ENCODE data around the gene CDH4.
"Not testable (repeated sequence)": the region's sequence is repeated elsewhere in the genome, so short reads cannot be mapped to it uniquely, and the experiment has no call there.

Gene CDH4

DNA sequence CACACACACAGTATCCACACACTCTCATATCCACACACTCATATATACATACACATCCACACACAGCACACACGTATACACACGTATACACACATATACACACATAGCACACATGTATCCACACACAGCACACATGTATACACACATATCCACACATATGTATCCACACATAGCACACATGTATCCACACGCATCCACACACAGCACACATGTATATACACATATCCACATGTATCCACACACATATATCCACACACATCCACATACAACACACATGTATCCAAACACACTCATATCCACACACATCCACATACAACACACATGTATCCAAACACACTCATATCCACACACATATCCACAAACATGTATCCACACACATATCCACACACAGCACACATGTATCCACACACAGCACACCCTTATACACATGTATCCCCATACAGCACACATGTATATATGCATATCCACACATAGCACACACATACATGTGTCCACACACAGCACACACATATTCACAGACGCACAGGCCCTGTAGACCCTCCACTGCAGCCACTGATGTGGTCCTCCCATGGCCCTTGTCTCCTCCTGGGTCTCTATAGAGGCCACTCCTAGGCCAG lies 172.1 kb downstream of the CDH4 start:
- DNase-seq = no peak

DNA sequence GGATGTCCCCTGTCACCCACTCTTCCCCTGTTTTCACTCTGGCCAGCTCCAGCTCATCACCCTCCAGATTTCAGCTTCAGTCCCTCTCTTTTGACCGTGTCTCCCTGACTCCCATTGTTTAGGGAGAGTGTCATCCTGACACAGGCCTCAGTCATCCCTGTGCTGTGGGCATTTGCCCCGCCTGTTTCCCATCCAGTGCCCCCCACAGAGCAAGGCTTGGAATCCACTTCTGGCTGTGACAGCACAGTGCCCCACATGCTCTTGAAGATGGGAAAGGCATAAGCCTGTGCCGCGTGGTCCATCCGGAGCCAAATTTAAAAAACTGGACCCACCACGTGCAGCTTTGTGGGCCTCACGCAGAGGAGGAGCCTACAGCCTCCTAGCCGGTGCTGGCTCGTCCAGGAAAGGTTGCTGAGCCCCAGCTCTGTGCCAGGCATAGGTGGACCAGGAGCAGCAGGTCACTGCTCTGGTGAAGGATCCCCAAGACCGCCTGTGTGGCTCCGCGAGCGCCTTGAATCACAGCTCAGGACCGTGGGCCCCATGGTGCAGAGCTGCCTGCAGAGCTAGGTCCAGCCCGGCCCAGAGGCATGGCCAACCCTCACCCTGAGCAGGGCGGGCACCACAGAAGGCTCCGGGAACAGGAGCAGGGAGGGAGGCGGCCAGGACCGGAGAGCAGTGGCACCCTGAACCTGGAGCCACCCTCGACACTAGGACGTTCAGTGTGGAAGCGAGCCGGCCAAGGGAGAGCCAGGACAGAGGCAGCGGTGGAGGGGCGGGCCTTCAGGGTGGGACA lies 172.8 kb downstream of the CDH4 start:
- no peak for DNase-seq

DNA sequence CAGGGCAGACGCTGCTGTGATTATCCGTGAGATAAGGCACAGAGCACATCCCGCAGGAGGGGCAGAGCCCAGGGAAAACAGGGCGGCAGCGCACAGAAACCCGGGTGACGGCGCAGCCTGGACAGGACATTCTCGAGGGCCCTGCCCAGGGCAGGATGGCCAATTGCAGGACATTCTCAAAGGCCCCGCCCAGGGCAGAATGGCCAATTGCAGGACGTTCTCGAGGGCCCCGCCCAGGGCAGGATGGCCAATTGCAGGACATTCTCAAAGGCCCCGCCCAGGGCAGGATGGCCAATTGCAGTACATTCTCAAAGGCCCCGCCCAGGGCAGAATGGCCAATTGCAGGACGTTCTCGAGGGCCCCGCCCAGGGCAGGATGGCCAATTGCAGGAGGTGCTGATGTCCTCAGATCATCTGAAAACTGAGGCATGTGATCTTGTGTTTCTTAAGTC lies 173.5 kb downstream of the CDH4 start:
- not testable (repeated sequence) for DNase-seq

DNA sequence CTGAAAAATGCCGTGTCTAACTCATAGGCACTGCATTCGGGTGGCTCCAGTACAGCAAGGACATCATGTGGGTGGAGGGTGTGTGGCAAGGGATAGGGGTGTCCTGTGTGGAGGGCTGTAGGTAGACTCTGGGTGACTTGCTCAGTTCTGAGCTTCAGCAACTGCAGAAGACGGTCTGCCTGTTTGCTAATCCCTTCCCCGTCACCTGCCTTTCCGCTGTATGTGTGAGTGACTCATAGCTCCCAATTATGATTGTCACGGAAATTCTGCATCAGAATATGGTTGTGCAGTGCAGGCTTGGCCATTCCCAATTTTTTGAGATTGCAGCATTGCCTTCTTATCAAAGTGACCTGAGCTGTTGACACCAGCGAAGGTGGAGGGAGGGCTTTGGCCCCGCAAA lies 174.3 kb downstream of the CDH4 start:
- no peak for DNase-seq

DNA sequence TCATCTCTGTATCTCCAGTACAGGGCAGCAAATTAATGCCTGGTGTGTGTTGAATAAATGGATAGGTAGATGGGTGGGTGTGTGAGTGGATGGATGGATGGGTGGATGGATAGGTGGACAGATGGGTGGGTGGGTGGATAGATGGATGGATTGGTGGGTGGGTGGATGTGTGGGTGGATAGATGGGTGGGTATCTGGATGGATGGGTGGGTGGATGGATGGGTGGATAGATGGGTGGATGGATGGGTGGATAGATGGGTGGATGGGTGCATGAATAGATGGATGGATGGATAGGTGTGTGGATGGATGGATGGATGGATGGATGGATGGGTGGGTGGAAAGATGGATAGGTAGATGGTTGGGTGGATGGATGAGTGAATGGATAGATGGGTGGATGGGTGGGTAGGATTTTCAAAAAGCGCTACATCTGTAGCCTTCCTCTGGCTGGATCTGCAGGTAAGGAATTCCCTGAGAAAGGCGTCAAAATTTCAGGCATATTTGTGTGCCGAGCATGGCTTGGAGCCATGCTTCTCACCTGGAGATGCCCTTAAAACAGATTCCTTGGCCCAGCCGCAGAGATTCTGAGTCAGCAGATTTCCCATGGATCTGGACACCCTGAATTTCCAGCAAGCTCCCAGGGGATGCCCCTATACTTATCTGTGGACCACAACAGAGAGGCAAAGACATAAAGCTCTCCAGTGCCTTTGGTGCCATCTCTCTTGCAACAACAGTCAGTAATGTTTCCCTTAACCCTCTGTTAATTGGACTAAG lies 177.6 kb downstream of the CDH4 start:
- DNase-seq = no peak

- DNase-seq = no peak
These were observed 178.2 kb downstream of the CDH4 start for GRCh38 chr20:61430228-61430624.

GRCh38 chr20:61433176-61433575 lies 181.1 kb downstream of the CDH4 start:
- no peak for DNase-seq

- no peak for DNase-seq
These were observed 181.8 kb downstream of the CDH4 start for GRCh38 chr20:61433816-61434215.

DNA sequence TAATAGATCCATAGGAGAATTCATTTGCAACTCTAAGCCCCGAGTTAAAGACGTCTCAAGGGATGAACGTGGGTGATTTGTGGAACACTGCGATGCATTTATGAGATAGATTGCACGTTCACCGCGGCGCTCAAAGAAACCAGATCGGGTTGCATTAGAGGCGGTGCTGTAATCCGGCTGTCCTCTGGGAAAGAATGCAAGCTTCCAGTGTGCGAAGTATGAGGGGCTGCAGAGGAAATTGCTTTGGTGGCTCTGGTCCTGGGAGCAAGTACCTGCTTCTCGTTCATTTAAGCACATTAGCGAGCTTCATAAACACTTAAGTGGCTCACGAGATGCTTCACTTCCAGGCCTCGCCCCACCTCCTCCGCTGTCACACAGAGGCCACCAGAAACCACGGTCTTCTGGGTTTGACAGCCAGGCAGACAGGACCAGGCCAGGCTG lies 182.3 kb downstream of the CDH4 start:
- DNase-seq = no peak

- no peak for DNase-seq
These were observed 183.2 kb downstream of the CDH4 start for GRCh38 chr20:61435184-61435822.

DNA sequence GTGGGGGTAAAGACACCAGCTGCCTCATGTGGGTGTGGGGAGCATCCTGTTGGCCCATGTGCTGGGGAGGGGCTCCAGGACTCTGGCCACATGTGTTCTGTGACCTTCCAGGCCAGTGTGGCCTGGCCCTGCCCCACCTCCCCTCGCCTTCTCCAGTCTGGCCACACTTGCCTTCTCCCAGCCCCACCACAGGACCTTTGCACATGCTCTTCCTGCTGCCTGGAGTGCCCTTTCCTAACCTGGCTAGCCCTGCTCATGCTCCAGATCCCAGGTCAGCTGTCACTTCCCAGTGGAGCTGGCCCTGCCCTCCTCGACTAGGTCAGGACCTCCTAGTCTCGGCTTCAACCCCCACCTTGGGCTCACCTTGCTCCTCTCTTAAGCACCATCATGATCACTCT lies 183.8 kb downstream of the CDH4 start:
- no peak for DNase-seq

DNA sequence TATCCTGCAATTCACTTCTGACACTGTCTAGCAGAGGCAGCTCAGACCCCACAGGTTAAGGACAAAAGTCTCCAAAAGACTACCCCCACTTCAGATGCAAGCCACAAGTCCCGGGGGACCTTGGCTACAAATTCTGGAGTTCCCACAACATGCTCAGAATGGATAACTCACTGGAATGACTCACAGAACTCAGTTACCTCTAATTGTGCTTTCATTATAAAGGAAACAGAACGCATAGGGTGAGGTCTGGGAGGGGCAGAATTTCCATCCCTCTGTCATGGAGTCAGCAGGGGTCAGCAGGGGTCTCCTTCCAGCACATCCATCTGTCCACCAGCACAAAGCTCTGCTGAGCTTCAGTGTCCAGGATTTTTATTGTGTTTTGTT lies 184.2 kb downstream of the CDH4 start:
- DNase-seq = no peak

DNA sequence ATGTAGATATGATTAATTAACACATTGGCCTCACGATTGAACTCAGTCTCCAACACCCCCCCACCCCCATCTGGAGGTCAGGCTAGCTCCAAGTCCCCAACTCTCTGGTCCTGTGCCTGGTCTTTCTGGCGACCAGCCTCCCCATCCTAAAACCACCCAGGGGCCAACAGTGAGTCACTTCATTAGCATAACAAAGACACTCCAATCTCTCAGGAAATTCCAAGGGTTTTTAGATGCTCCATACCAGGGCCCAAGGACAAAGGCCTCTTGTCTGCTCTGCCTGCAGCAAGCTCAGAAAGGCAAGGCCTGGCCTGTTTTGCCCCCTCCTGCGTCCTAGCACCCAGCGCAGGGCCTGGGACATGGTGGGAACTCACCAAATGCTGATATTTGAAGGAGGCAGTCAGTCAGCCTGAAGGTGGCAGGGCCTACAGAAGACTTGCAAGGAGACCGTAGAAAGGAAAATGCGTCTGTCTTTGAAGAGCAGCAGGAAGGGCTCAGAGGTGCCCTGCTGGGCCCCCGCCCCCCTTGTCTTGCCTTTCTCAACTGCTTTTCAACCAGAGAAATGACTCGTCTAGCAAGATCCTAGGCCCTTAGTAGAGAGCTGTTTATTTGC lies 184.7 kb downstream of the CDH4 start:
- no peak for DNase-seq

GRCh38 chr20:61437280-61438206 lies 185.5 kb downstream of the CDH4 start:
- DNase-seq = no peak

DNA sequence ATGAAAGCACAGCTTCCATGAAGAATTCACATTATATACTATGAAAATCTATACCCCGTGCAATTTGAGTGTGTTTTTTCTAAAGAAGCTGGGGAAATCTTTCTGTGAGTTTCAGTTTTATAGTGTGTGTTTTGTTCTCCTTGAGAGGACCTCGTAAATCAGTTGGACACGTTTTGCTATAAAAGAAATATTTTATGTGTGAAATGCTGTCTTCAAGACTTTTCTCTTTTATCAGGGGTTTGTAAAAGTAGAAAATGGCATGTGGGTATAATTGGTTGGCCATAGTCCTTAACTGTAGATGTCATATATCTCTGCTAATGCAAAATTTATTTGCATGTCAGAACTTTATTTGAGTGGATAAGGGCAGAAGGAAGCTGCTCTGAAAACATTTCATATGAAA lies 186.2 kb downstream of the CDH4 start:
- DNase-seq = no peak

DNA sequence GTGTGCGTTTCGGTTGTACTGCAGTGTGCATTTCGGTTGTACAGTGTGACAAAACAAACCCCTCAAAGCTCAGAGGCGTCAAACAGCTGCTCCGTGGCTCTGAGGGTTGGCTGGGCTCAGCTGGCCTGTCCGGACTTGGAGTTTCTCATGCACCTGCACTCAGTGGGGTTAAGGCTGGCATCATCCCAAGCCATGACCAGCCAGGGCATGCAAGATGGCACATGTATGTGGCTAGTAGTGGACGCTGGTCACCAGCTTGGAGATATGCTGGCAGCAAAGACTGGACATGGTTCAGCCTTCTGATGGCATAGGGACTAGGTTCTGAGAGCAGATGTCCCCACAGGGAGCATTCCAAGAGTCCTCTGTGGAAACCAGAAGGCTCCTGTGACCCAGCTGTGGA lies 187.2 kb downstream of the CDH4 start:
- no peak for DNase-seq

- DNase-seq = no peak
These were observed 188.5 kb downstream of the CDH4 start for GRCh38 chr20:61440548-61441055.

DNA sequence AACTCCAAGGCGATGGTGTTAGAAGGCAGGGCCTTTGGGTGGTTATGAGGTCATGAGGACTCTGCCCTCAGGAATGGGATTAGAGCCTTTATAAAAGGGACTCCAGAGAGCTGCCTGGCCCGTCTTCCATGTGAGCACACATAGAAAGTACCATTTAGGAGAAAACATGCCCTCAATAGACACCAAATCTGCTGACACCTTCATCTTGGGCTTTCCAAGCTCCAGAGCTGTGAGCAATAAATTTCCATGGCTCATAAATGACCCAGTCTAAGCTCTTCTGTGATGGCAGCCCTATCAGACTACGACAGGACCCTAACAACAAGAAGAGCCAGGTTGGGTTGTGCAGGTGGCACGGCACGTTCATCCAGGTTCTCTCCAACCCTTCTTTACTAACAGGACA lies 189.5 kb downstream of the CDH4 start:
- no peak for DNase-seq

DNA sequence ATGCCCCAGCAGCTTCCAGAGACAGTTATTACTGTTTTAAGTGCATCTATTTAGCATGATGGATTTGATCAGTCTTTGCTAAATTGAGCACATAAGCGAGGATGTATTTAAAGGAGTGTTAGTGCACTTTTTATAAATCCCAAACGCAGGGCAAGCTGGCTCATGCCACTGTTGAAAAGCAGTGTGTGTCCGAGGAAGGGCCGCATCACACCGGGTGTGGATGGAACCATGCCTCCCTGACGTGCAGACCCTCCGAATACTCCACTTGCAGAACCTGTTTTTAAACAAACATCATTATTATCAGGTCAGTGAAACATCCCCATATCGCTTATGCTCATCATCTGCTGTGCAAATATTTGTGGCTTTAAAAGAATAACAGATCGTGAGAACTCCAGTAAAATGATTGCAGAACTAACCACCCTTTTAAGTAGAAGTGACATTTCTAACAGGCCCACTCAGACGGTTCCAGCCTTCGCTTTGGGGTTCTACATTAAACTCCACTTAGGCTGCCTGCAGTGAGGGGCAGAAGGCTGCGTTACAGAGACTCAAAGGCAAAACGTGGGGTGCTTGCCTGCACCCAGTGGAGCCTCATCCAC lies 190.1 kb downstream of the CDH4 start:
- DNase-seq = no peak

DNA sequence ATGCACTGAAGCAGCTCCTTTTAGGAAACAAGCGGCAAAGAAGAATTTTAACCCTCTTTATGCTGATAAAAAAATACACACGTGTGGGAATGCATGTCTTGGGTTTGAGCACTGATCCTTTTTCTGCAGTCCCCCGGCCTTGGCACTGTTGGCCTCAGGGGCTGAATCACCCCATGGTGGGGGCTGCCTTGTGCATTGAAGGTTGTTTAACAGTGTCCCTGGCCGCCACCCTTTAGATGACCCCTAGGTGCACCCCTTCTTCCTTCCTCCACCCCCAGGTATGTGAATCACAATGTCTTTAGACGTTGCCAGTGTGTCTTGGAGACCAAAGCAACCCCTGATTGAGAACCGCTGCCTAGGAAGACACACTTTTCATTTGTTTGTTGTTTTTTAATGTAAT lies 190.7 kb downstream of the CDH4 start:
- DNase-seq = no peak
